Measurements from ENCODE around the gene PTPRK.

PTPRK gene

DNA sequence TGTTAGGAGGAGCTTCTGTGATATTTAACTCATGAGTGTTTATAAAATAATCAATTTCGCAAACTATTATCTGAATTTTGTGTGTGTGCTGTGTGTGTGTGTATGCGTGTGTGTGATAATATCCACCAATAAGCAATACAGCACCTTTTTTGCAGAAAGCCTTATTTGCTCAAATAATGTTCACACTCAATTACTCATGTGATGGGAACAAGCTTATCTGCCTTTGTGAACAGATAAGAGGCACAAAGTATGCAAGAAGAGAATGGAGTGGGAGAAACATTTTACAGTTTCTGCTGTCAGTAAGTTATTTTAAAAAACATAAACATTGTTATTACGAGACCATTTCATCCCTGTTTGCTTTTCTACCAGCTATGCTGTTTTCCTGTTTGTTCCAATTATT is 36.7 kb upstream of the PTPRK start:
- intact Hi-C loops (cut with DNase I; ENCODE audit: low total_unique reads), result no loop called here
- TF ChIP-seq, protein P1, sequence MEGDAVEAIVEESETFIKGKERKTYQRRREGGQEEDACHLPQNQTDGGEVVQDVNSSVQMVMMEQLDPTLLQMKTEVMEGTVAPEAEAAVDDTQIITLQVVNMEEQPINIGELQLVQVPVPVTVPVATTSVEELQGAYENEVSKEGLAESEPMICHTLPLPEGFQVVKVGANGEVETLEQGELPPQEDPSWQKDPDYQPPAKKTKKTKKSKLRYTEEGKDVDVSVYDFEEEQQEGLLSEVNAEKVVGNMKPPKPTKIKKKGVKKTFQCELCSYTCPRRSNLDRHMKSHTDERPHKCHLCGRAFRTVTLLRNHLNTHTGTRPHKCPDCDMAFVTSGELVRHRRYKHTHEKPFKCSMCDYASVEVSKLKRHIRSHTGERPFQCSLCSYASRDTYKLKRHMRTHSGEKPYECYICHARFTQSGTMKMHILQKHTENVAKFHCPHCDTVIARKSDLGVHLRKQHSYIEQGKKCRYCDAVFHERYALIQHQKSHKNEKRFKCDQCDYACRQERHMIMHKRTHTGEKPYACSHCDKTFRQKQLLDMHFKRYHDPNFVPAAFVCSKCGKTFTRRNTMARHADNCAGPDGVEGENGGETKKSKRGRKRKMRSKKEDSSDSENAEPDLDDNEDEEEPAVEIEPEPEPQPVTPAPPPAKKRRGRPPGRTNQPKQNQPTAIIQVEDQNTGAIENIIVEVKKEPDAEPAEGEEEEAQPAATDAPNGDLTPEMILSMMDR (IDR thresholded peaks at IDR 0.05), result no peak

DNA sequence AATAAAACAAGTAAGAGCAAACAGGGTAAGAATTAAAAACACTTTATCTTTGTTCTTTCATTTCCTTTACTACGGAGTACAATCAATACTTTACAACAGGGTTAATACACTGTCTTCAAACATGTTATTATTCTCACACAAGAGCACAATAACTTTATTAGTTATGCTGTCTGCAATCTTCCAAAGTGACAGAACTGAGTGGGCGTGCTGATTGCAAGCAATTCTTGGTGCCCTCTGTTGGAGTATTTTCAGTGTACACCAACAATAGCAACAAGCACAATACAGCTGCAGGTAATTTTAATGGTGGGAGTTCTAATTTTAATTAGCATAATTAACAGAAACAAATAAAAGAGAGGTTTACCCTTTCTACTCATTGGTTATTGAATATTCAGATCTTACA is 33.9 kb upstream of the PTPRK start:
- TF ChIP-seq, protein P1 (IDR thresholded peaks at IDR 0.05), result peak; percentile 31 to 39
- no peak for DNase-seq
- H3K36me3 ChIP-seq, result no peaks in the 10 kb centered on the region
- H3K9me3 ChIP-seq, result no peaks in the 10 kb centered on the region
- H3K27ac ChIP-seq, result no peak overlapping the region
- H3K27me3 ChIP-seq, result no peaks in the 10 kb centered on the region
- H3K4me3 ChIP-seq, result no peak overlapping the region
- no peaks in the 10 kb centered on the region for H3K4me1 ChIP-seq
- intact Hi-C loops (cut with DNase I; ENCODE audit: low total_unique reads), result no loop called here

More for the DNA sequence above, 36.7 kb upstream of the PTPRK start:
- Histone ChIP-seq H3K27ac (no peak overlapping the region), H3K4me3 (no peak overlapping the region), H3K27me3 (no peaks in the 10 kb centered on the region), H3K36me3 (no peaks in the 10 kb centered on the region), H3K9me3 (no peaks in the 10 kb centered on the region), H3K4me1 (no peaks in the 10 kb centered on the region)
- DNase-seq, result no peak

- Histone ChIP-seq H3K27me3 (no peaks in the 10 kb centered on the region), H3K4me1 (no peaks in the 10 kb centered on the region), H3K4me3 (no peak overlapping the region), H3K36me3 (no peaks in the 10 kb centered on the region), H3K27ac (no peak overlapping the region), H3K9me3 (peaks cover 0 to 12% (median 0%) of the 10 kb centered on the region in 3 donors)
- intact Hi-C loops (cut with DNase I; ENCODE audit: low total_unique reads), result no loop called here
- TF ChIP-seq, protein P1 (IDR thresholded peaks at IDR 0.05), result no peak
- no peak for DNase-seq
Observed at GRCh38 chr6:128541261-128541660, 20.9 kb upstream of the PTPRK start.

DNA sequence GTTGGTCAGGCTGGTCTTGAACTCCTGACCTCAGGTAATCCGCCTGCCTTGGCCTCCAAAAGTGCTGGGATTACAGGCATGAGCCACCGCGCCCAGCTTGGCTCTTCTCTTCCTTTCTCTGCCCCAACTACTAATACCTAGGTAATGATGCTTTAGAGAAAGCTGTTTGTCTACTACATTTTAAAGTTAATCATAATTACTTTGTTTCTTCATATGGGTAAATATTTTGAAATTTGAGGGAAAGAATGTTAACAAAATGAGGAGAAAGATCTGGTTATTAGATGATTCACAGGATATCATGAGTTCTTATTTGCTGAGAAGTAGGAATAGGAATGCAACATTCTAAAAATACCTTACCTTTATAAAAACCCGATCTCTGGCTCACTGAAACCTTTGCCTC is 18.4 kb upstream of the PTPRK start:
- TF ChIP-seq, protein P1 (IDR thresholded peaks at IDR 0.05), result no peak
- H3K4me3 ChIP-seq, result no peak overlapping the region
- no peak overlapping the region for H3K27ac ChIP-seq
- no peaks in the 10 kb centered on the region for H3K36me3 ChIP-seq
- no peaks in the 10 kb centered on the region for H3K4me1 ChIP-seq
- intact Hi-C loops (cut with DNase I; ENCODE audit: low total_unique reads), result no loop called here
- no peak for DNase-seq
- H3K27me3 ChIP-seq, result no peaks in the 10 kb centered on the region
- no peaks in the 10 kb centered on the region for H3K9me3 ChIP-seq

DNA sequence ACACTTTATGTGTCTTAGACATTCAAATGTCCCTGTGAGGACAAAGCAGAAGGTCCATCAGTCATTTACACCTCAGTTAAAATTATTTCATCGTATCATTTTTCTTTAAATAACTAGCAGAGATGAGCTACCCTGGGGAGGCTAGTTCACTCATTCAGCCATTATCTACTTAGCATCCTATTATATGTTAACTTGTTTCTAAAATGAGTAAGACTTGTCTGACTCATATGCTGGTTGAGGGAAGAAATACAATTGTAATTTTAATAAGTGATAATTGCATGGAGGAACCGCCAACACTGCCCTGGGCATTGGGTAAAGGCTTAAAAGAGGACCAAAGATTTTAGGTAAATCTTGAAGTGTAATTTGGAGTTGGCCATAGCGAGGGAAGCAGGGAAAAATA is 12.4 kb upstream of the PTPRK start:
- no peak overlapping the region for H3K27ac ChIP-seq
- intact Hi-C loops (cut with DNase I; ENCODE audit: low total_unique reads), result no loop called here
- H3K27me3 ChIP-seq, result no peaks in the 10 kb centered on the region
- H3K4me1 ChIP-seq, result no peaks in the 10 kb centered on the region
- H3K36me3 ChIP-seq, result no peaks in the 10 kb centered on the region
- H3K9me3 ChIP-seq, result no peaks in the 10 kb centered on the region
- H3K4me3 ChIP-seq, result no peak overlapping the region
- DNase-seq, result no peak
- TF ChIP-seq, protein P1 (IDR thresholded peaks at IDR 0.05), result no peak

DNA sequence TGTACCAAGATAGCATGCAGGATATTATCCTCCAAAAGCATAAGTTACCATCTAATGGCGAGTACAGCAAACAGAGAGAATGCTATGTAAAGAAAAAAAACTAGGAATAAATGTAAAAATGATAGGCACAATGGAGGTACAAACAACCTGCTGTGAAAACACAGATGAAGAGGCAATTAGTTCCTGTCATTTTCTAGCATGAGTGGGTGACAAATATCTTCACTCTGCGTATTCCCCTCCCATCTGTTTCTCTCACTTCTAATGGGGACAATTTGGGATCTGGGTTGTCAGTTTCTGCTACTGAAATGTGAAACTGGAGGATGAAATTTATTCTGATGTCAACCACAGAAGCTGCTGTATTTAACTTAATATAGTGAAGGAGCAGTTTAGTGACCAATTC is 11.7 kb upstream of the PTPRK start:
- no peak overlapping the region for H3K4me3 ChIP-seq
- DNase-seq, result no peak
- no peaks in the 10 kb centered on the region for H3K36me3 ChIP-seq
- TF ChIP-seq, protein P1 (IDR thresholded peaks at IDR 0.05), result no peak
- no peak overlapping the region for H3K27ac ChIP-seq
- no peaks in the 10 kb centered on the region for H3K9me3 ChIP-seq
- H3K27me3 ChIP-seq, result no peaks in the 10 kb centered on the region
- intact Hi-C loops (cut with DNase I; ENCODE audit: low total_unique reads), result no loop called here
- H3K4me1 ChIP-seq, result no peaks in the 10 kb centered on the region

Measured in tibial artery (tissue), 4 donors.